ENCODE data around the gene AKR1C4. TPM values are rescaled to one million over a fixed set of nuclear protein-coding genes. Genes with fewer than 3 reads are reported as not detected.
"Not testable (repeated sequence)": the region's sequence is repeated elsewhere in the genome, so short reads cannot be mapped to it uniquely, and the experiment has no call there.

The AKR1C4 gene
- polyA plus RNA-seq, 1 experiment = not detected

DNA sequence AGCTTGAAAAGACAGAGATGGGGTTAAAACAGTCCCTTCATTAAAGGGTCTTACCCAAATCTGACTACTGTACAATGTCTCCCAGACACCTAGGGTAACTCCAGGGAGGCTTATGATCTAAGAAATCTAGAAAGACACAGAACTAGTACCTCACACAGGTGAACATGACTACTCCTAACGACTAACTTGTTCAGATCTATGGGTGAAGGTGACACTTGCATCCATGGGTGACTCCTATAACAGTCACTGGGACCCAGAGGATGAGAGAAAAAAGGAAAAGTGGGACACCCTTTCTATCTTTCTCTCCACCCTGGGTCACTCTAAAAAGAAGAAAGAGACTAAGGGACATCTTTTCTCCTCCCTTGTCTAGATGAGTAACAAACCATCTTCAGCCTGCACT, 30.9 kb upstream of the AKR1C4 start:
- no peak overlapping the region for H3K4me3 ChIP-seq (ENCODE audit: low read depth, low read length)
- no peaks in the 10 kb centered on the region for H3K27me3 ChIP-seq (ENCODE audit: control insufficient read depth, insufficient read depth, low read length)
- ChIA-PET CTCF (no interaction called here), POLR2A (no interaction called here)
- TF ChIP-seq, protein P1, sequence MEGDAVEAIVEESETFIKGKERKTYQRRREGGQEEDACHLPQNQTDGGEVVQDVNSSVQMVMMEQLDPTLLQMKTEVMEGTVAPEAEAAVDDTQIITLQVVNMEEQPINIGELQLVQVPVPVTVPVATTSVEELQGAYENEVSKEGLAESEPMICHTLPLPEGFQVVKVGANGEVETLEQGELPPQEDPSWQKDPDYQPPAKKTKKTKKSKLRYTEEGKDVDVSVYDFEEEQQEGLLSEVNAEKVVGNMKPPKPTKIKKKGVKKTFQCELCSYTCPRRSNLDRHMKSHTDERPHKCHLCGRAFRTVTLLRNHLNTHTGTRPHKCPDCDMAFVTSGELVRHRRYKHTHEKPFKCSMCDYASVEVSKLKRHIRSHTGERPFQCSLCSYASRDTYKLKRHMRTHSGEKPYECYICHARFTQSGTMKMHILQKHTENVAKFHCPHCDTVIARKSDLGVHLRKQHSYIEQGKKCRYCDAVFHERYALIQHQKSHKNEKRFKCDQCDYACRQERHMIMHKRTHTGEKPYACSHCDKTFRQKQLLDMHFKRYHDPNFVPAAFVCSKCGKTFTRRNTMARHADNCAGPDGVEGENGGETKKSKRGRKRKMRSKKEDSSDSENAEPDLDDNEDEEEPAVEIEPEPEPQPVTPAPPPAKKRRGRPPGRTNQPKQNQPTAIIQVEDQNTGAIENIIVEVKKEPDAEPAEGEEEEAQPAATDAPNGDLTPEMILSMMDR (IDR thresholded peaks at IDR 0.05; ENCODE audit: low read depth, low read length) = no peak
- DNase-seq (ENCODE audit: low read depth, low spot score) = no peak
- no peak overlapping the region for H3K27ac ChIP-seq (ENCODE audit: low read depth, low read length)
- peaks cover 5% of the 10 kb centered on the region; the same call in 1 of the 2 replicates for H3K9me3 ChIP-seq (ENCODE audit: control insufficient read depth, insufficient read depth, low read length)

DNA sequence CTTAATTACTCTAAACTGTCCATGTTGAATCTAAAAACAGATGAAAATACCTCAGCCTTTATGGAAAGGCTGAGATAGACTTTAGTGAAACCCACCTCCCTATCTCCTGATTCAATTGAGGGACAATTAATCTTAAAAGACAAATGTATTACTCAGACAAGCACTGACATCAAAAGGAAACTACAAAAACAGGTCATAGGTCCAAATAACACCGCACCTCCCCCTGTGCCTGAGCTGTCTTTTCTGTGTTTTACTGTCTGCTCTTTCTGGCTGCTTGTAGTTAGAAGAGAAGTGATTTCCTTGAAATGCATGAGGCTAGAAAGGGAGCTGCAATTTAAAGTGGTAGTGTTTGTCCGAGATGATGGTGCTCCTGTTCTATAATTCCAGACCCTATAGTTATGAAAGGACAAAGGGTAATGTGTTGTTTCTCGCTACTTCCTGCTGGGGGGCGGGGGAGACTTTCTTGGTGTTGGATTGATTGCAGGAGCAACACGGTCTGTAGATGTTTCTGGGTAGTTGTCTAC, 27.7 kb upstream of the AKR1C4 start:
- H3K27me3 ChIP-seq (ENCODE audit: control insufficient read depth, insufficient read depth, low read length) = no peaks in the 10 kb centered on the region
- ChIA-PET CTCF (interaction anchor here (0.6 kb wide), 1 partner anchor 211 kb away, joined by 3 read pairs; no protein-coding TSS in a partner anchor), POLR2A (no interaction called here)
- H3K9me3 ChIP-seq (ENCODE audit: control insufficient read depth, insufficient read depth, low read length) = peaks cover 5% of the 10 kb centered on the region; the same call in 1 of the 2 replicates
- DNase-seq (ENCODE audit: low read depth, low spot score) = no peak
- TF ChIP-seq, protein P1 (IDR thresholded peaks at IDR 0.05; ENCODE audit: low read depth, low read length) = no peak
- no peak overlapping the region for H3K4me3 ChIP-seq (ENCODE audit: low read depth, low read length)
- H3K27ac ChIP-seq (ENCODE audit: low read depth, low read length) = no peak overlapping the region

DNA sequence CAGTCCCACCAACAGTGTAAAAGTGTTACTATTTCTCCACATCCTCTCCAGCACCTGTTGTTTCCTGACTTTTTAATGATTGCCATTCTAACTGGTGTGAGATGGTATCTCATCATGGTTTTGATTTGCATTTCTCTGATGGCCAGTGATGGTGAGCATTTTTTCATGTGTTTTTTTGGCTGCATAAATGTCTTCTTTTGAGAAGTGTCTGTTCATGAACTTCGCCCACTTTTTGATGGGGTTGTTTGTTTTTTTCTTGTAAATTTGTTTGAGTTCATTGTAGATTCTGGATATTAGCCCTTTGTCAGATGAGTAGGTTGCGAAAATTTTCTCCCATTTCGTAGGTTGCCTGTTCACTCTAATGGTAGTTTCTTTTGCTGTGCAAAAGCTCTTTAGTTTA, 21.1 kb upstream of the AKR1C4 start:
- H3K4me3 ChIP-seq (ENCODE audit: low read depth, low read length); H3K27me3 ChIP-seq (ENCODE audit: control insufficient read depth, insufficient read depth, low read length); H3K9me3 ChIP-seq (ENCODE audit: control insufficient read depth, insufficient read depth, low read length); DNase-seq (ENCODE audit: low read depth, low spot score); H3K27ac ChIP-seq (ENCODE audit: low read depth, low read length); CTCF ChIA-PET; POLR2A ChIA-PET: not testable (repeated sequence)

DNA sequence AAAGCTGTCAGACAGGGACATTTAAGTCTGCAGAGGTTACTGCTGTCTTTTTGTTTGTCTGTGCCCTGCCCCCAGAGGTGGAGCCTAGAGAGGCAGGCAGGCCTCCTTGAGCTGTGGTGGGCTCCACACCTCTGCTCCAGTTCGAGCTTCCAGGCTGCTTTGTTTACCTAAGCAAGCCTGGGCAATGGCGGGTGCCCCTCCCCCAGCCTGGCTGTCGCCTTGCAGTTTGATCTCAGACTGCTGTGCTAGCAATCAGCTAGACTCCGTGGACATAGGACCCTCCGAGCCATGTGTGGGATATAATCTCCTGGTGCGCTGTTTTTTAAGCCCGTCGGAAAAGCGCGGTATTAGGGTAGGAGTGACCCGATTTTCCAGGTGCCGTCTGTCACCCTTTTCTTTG, 16.1 kb upstream of the AKR1C4 start:
- H3K4me3 ChIP-seq (ENCODE audit: low read depth, low read length); H3K27me3 ChIP-seq (ENCODE audit: control insufficient read depth, insufficient read depth, low read length); POLR2A ChIA-PET; DNase-seq (ENCODE audit: low read depth, low spot score); CTCF ChIA-PET; H3K9me3 ChIP-seq (ENCODE audit: control insufficient read depth, insufficient read depth, low read length); H3K27ac ChIP-seq (ENCODE audit: low read depth, low read length): not testable (repeated sequence)

DNA sequence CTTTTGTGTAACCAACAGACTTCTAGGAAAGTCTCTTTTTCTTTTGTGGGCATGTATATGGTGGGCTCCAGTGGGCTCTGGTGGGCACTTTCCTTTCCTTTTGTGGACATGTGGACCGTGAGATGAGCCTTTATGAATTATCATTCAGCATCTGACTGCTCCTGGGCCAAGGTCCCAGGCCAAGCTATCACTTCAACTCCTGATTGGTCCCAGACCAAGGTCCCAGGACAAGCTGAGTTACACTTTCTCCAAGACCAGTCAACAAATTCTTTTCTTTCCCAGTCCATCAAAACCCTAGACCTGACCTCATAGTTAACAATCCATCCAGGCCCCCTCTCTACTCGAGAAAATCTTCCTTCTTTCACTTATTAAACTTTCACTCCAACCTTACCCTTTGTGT, 12.7 kb upstream of the AKR1C4 start:
- ChIA-PET POLR2A (no interaction called here), CTCF (no interaction called here)
- Histone ChIP-seq H3K27me3 (ENCODE audit: control insufficient read depth, insufficient read depth, low read length) (peaks cover 2% of the 10 kb centered on the region), H3K27ac (ENCODE audit: low read depth, low read length) (no peak overlapping the region), H3K9me3 (ENCODE audit: control insufficient read depth, insufficient read depth, low read length) (no peaks in the 10 kb centered on the region), H3K4me3 (ENCODE audit: low read depth, low read length) (no peak overlapping the region)
- TF ChIP-seq, protein P1 (IDR thresholded peaks at IDR 0.05; ENCODE audit: low read depth, low read length) = no peak
- DNase-seq (ENCODE audit: low read depth, low spot score) = no peak

DNA sequence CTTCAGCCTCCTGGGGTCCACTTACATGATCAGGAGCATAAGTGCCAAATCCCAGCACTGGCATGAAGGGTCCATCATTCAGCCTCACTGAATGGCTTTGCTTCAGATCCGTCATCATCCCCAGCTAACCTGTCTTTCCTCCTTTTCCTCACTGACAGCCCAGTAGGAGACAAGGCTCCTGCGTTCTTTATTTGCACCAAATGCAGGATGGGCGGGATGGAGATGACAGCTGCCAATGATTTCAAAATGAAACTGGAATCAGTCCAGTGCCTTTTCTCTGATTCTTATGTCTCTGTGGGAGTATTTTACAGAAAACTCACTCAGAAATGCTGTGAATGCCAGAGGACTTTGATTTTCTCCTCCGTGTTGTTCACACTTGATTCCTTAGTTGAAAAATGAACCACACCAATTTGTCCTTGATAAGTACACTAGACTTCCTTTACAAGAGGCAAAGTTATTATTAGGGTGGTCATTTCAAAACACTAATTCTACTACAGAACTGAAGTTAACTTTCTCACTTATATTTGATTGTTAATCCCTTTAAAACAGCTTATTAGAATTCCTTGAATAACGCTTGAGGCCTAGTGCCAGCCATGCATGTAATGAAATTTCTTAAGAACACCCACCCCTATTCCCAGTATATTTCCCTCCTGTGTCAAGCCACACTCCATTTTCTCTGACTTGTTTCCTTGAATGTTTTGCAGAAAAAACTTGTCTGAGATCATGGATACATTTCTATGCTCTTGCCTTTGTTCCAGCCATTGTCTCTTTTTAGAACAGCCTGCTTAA, 11.5 kb upstream of the AKR1C4 start, which contains the start of gene AKR1C8:
Gene AKR1C8, minus strand, starts transcription at position 164 of the 789 bp plus-strand sequence. Its CDS starts 46 bp downstream, at position 118.
- CTCF ChIA-PET = no interaction called here
- DNase-seq (ENCODE audit: low read depth, low spot score) = no peak
- Histone ChIP-seq H3K9me3 (ENCODE audit: control insufficient read depth, insufficient read depth, low read length) (no peaks in the 10 kb centered on the region), H3K27me3 (ENCODE audit: control insufficient read depth, insufficient read depth, low read length) (peaks cover 2% of the 10 kb centered on the region), H3K4me3 (ENCODE audit: low read depth, low read length) (no peak within 1 kb of the TSS), H3K27ac (ENCODE audit: low read depth, low read length) (no peak within 1 kb of the TSS)
- POLR2A ChIA-PET = no interaction called here
- TF ChIP-seq, protein P1 (IDR thresholded peaks at IDR 0.05; ENCODE audit: low read depth, low read length) = no peak

Data from AG04450 (cell line).